Kidney glomerular epithelial cell (primary cell): Measurements from ENCODE around the gene ZNF581.
A peak's percentile ranks its signal among the peaks of the same experiment; 100 is the strongest.

ENCODE experiments used
- DNase-seq: peaks from one replicate; lab custom pipeline; 2025; lab: John Stamatoyannopoulos, UW

The ZNF581 gene

GRCh38 chr19:55648585-55649267, 5.3 kb downstream of the ZNF581 start:
- no peak for DNase-seq

GRCh38 chr19:55649268-55650125, 6.0 kb downstream of the ZNF581 start:
- DNase-seq, result no peak

GRCh38 chr19:55650126-55650557, 6.7 kb downstream of the ZNF581 start:
- no peak for DNase-seq

GRCh38 chr19:55650602-55651230, 7.3 kb downstream of the ZNF581 start:
- DNase-seq, result no peak

- no peak for DNase-seq
Measured at GRCh38 chr19:55651236-55651635, 7.8 kb downstream of the ZNF581 start.

GRCh38 chr19:55652311-55653128, 9.1 kb downstream of the ZNF581 start:
- DNase-seq, result no peak

- DNase-seq, result peak; percentile 96
Measured at GRCh38 chr19:55653651-55654322, 10.3 kb downstream of the ZNF581 start.

GRCh38 chr19:55654323-55654867, 10.9 kb downstream of the ZNF581 start:
- DNase-seq, result peak; percentile 99

- peak; percentile 94 for DNase-seq
Measured at GRCh38 chr19:55654868-55655647, 11.6 kb downstream of the ZNF581 start, which contains the start of gene U2AF2. TSS of gene U2AF2 (plus strand) at chr19:55655035. CDS start at chr19:55655105, 70 bp downstream.

- DNase-seq, result no peak
Measured at GRCh38 chr19:55655648-55656040, 12.2 kb downstream of the ZNF581 start.

- DNase-seq, result no peak
Measured at GRCh38 chr19:55656552-55656951, 13.1 kb downstream of the ZNF581 start.

GRCh38 chr19:55656988-55657747, 13.7 kb downstream of the ZNF581 start:
- peak; percentile 12 for DNase-seq

GRCh38 chr19:55658846-55659459, 15.5 kb downstream of the ZNF581 start:
- no peak for DNase-seq

GRCh38 chr19:55659822-55660221, 16.4 kb downstream of the ZNF581 start:
- DNase-seq, result no peak

GRCh38 chr19:55660404-55660803, 17.0 kb downstream of the ZNF581 start:
- no peak for DNase-seq

- DNase-seq, result no peak
Measured at GRCh38 chr19:55660991-55661390, 17.5 kb downstream of the ZNF581 start.

GRCh38 chr19:55661826-55662225, 18.4 kb downstream of the ZNF581 start:
- no peak for DNase-seq

GRCh38 chr19:55663846-55664536, 20.5 kb downstream of the ZNF581 start:
- no peak for DNase-seq
